ENCODE results near the gene CNIH1. TPM values are rescaled to one million over a fixed set of nuclear protein-coding genes. Genes with fewer than 3 reads are reported as not detected.
A peak's percentile ranks its signal among the peaks of the same experiment; 100 is the strongest.

CNIH1 gene
- total RNA-seq, 5 donors from 2014 or later (not counting 1 experiment from before 2014, with no cell fraction given) = 39.1 to 52.7 (median 42.1) TPM

DNA sequence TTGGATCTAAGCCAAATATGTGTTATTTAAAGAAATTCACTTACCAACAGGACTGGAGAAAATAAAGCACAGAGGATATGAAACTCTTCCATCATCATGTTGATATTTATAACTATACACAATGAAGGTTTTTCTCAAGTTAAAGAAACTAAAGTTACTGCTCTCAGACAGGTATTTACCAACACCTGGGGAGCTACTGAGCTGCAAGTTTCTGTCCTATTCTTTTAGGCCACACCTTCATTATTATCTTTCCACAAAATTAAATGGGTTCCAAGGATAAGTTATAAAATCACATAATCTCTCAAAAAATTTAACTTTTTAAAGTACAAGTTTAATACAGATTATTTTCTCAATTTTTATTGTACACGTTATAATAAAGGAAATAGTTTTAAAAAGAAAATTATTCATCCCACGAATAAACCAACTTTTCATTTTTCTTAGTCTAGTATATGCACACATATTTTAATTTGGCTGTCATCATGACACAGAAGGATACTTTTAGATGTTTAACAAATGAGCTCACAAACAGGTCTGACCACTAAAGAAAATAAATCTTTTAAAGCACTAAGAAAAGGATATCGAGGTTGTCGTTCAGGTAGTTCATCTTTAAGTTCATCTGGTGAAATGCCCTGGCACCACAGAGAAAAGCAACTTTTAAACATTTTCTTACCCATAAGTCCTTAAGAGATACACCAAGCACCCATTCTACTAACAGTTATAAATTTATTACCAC lies 39.8 kb upstream of the CNIH1 start:
- Histone ChIP-seq H3K9me3 (no peaks in the 10 kb centered on the region), H3K4me3 (ENCODE audit: control insufficient read depth in 1 of 2, extremely low read depth in 1 of 2, low read length in 1 of 2) (no peak overlapping the region), H3K36me3 (ENCODE audit: control insufficient read depth in 2 of 2, extremely low read depth in 1 of 2, insufficient read depth in 1 of 2, low read length in 1 of 2) (peaks cover 0 to 46% of the 10 kb centered on the region in 2 donors), H3K27ac (ENCODE audit: low read length) (no peak overlapping the region), H3K27me3 (replicated peaks in 1 of 2; ENCODE audit: control insufficient read depth in 2 of 2, extremely low read depth in 1 of 2, insufficient read depth in 2 of 2, low read length in 1 of 2) (no peaks in the 10 kb centered on the region), H3K4me1 (ENCODE audit: control insufficient read depth in 1 of 2, extremely low read depth in 1 of 2, insufficient read depth in 2 of 2, low read length in 2 of 2) (peaks cover 0 to 5% of the 10 kb centered on the region in 2 experiments)
- ATAC-seq (replicated peaks in 1 of 4) = no peak
- ChIA-PET POLR2A (no interaction called here), CTCF (interaction anchor here in 1 of 2 donors (0.5 kb wide), 1 partner anchor 211 kb away, joined by 13 read pairs; no protein-coding TSS in a partner anchor)
- Mint-ChIP-seq H3K9me3 (no peaks in the 10 kb centered on the region), H3K27me3 (no peaks in the 10 kb centered on the region), H3K4me1 (peaks cover 35 to 37% (median 37%) of the 10 kb centered on the region in 3 donors), H3K4me3 (no peak overlapping the region), H3K27ac (no peak overlapping the region), H3K36me3 (peaks cover 29% of the 10 kb centered on the region)
- 100% methylated on average over 2 of the region's 4 CpGs for WGBS (ENCODE audit: insufficient coverage)
- DNase-seq = no peak

DNA sequence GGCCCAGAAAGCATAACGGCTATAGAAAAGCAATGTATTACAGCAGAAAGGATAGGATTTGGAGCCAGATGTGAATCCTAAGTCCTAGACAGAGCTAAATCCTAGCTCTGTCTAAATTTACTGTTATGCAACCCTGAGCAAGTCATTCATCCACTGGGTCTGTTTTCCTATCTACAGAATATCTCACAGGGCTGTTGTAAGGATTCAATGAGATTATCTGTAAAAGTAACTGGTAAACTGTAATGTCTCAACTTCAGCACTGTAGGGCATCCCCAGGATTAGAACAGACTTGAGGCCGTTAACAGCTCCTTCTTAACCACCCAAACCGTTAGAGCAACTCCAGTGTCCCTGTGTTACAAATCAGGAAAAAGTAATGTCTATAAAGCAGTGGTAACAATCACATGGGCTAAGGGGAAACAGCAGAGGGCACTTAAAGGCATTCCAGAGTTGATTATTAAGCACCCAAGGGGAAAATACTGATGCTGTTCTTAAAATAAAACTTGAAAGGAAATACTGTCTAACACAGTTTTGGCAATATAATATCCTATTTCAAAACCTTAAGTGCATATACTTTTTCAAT lies 37.6 kb upstream of the CNIH1 start:
- ChIA-PET POLR2A (no interaction called here), CTCF (no interaction called here)
- no peak overlapping the region for H3K27ac ChIP-seq (ENCODE audit: low read length)
- Mint-ChIP-seq H3K4me3 (no peak overlapping the region), H3K27ac (no peak overlapping the region), H3K27me3 (no peaks in the 10 kb centered on the region), H3K36me3 (peaks cover 37% of the 10 kb centered on the region), H3K4me1 (peaks cover 14 to 21% (median 16%) of the 10 kb centered on the region in 3 donors), H3K9me3 (no peaks in the 10 kb centered on the region)
- peaks cover 0 to 51% of the 10 kb centered on the region in 2 donors for H3K36me3 ChIP-seq (ENCODE audit: control insufficient read depth in 2 of 2, extremely low read depth in 1 of 2, insufficient read depth in 1 of 2, low read length in 1 of 2)
- no peak overlapping the region for H3K4me3 ChIP-seq (ENCODE audit: control insufficient read depth in 1 of 2, extremely low read depth in 1 of 2, low read length in 1 of 2)
- ATAC-seq (replicated peaks in 1 of 4) (no peak), DNase-seq (no peak)
- whole genome bisulfite sequencing (ENCODE audit: insufficient coverage) = 100% methylated on average over 1 of the region's 3 CpGs
- H3K27me3 ChIP-seq (replicated peaks in 1 of 2; ENCODE audit: control insufficient read depth in 2 of 2, extremely low read depth in 1 of 2, insufficient read depth in 2 of 2, low read length in 1 of 2) = no peaks in the 10 kb centered on the region
- H3K4me1 ChIP-seq (ENCODE audit: control insufficient read depth in 1 of 2, extremely low read depth in 1 of 2, insufficient read depth in 2 of 2, low read length in 2 of 2) = peaks cover 0 to 2% of the 10 kb centered on the region in 2 experiments
- no peaks in the 10 kb centered on the region for H3K9me3 ChIP-seq

DNA sequence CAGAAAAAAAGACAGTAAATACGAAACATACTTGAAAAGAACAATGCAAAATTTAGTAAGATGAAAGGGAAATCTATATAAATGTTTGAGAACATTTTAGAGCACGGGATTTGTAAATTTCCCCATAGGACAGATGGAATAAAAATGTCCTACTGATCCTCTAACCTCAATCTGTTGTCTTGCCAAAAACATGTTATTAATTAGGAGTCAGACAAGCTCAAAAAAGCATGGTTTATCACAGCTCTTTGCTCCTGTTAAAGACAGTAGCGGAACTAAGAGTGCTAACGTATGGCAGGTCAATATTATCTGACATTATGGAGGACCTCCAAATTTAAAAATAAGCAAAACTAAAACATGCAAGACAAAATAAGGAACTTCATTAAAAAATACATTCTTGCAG lies 34.7 kb upstream of the CNIH1 start:
- Histone ChIP-seq H3K36me3 (ENCODE audit: control insufficient read depth in 2 of 2, extremely low read depth in 1 of 2, insufficient read depth in 1 of 2, low read length in 1 of 2) (peaks cover 0 to 37% of the 10 kb centered on the region in 2 donors), H3K4me3 (ENCODE audit: control insufficient read depth in 1 of 2, extremely low read depth in 1 of 2, low read length in 1 of 2) (no peak overlapping the region), H3K9me3 (no peaks in the 10 kb centered on the region), H3K27me3 (replicated peaks in 1 of 2; ENCODE audit: control insufficient read depth in 2 of 2, extremely low read depth in 1 of 2, insufficient read depth in 2 of 2, low read length in 1 of 2) (no peaks in the 10 kb centered on the region), H3K27ac (ENCODE audit: low read length) (no peak overlapping the region), H3K4me1 (ENCODE audit: control insufficient read depth in 1 of 2, extremely low read depth in 1 of 2, insufficient read depth in 2 of 2, low read length in 2 of 2) (no peaks in the 10 kb centered on the region)
- ATAC-seq (replicated peaks in 1 of 4) = no peak
- Mint-ChIP-seq H3K4me1 (peaks cover 2 to 7% (median 7%) of the 10 kb centered on the region in 3 donors), H3K27me3 (no peaks in the 10 kb centered on the region), H3K9me3 (no peaks in the 10 kb centered on the region), H3K4me3 (no peak overlapping the region), H3K36me3 (peaks cover 39% of the 10 kb centered on the region), H3K27ac (peak overlapping the region in 1 of 2 donors; percentile 5)
- CTCF ChIA-PET = no interaction called here
- DNase-seq = no peak
- WGBS (ENCODE audit: insufficient coverage) = no CpG with 5 or more reads among the region's 4 CpGs
- POLR2A ChIA-PET = no interaction called here

DNA sequence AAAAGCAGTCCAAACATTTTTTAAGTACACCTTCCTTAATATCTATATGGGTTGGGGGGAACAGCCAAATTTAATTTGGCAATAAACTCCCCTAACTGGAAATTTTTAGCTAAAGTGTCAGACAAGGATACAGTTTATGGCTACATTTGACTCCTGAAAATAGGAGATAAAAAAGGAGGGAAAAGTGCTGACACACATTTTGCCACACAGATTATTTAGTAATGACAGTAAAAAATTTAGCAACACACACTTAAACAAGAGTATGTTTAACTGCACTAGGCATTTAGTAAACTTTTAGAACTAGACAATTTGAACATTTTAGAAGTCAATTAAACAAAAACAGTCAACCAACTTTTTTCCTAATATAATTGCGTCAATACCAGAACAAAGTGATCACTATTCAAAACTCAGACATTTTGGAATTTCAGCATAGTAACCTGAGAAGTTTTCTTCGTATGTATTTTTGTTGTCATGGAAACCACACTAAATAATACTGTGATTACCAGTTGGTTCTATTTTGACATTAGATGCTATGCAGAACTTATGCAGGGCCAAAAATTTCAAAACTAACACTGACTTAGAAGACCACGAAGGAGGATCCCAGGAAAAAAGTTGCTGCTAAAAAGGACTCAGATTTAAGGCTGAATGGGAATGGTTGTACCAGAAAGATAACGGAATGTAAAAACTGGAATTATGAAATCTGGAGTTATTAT lies 34.2 kb upstream of the CNIH1 start:
- H3K27ac Mint-ChIP-seq = peak overlapping the region in 1 of 2 donors; percentile 5
- peaks cover 2 to 7% (median 5%) of the 10 kb centered on the region in 3 donors for H3K4me1 Mint-ChIP-seq
- CTCF ChIA-PET = no interaction called here
- Histone ChIP-seq H3K36me3 (ENCODE audit: control insufficient read depth in 2 of 2, extremely low read depth in 1 of 2, insufficient read depth in 1 of 2, low read length in 1 of 2) (peaks cover 0 to 37% of the 10 kb centered on the region in 2 donors), H3K27ac (ENCODE audit: low read length) (no peak overlapping the region), H3K4me1 (ENCODE audit: control insufficient read depth in 1 of 2, extremely low read depth in 1 of 2, insufficient read depth in 2 of 2, low read length in 2 of 2) (no peaks in the 10 kb centered on the region), H3K9me3 (no peaks in the 10 kb centered on the region), H3K27me3 (replicated peaks in 1 of 2; ENCODE audit: control insufficient read depth in 2 of 2, extremely low read depth in 1 of 2, insufficient read depth in 2 of 2, low read length in 1 of 2) (no peaks in the 10 kb centered on the region), H3K4me3 (ENCODE audit: control insufficient read depth in 1 of 2, extremely low read depth in 1 of 2, low read length in 1 of 2) (no peak overlapping the region)
- ATAC-seq (replicated peaks in 1 of 4) (no peak), DNase-seq (no peak)
- no CpG with 5 or more reads among the region's 4 CpGs for WGBS (ENCODE audit: insufficient coverage)
- H3K36me3 Mint-ChIP-seq = peaks cover 45% of the 10 kb centered on the region
- H3K27me3 Mint-ChIP-seq = no peaks in the 10 kb centered on the region
- H3K4me3 Mint-ChIP-seq = no peak overlapping the region
- POLR2A ChIA-PET = no interaction called here
- H3K9me3 Mint-ChIP-seq = no peaks in the 10 kb centered on the region

DNA sequence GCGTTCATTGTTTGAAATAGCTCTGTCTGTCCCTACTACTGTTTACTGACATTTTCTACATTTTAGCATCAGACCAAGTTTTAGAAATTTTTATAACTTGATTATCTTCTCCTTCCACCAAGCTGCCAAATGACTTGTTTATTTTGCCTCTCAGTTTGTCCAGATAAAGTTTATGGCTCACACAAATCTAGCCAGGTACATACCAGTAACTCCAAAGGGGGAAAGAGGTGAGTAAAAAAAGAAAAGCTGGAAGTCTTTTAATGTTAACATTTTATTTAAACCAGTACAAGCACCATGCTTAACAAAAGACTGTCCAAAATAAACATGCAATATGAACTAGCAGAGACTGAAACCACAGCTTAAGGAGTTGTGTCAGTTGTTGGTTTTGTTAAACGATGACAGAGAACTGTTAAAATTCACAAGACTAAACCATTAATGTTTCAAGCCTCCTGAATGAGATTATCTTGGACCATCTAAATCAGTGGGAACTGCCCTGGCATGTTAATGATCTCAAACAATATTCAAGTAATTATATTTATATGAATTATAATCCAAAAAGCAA lies 33.1 kb upstream of the CNIH1 start:
- 100% methylated on average over 1 of the region's 2 CpGs for WGBS (ENCODE audit: insufficient coverage)
- Mint-ChIP-seq H3K9me3 (no peaks in the 10 kb centered on the region), H3K36me3 (peaks cover 42% of the 10 kb centered on the region), H3K27me3 (no peaks in the 10 kb centered on the region), H3K27ac (no peak overlapping the region), H3K4me3 (no peak overlapping the region), H3K4me1 (peaks cover 2 to 7% (median 5%) of the 10 kb centered on the region in 3 donors)
- DNase-seq = no peak
- H3K9me3 ChIP-seq = no peaks in the 10 kb centered on the region
- ChIA-PET POLR2A (no interaction called here), CTCF (no interaction called here)
- no peaks in the 10 kb centered on the region for H3K4me1 ChIP-seq (ENCODE audit: control insufficient read depth in 1 of 2, extremely low read depth in 1 of 2, insufficient read depth in 2 of 2, low read length in 2 of 2)
- no peak overlapping the region for H3K4me3 ChIP-seq (ENCODE audit: control insufficient read depth in 1 of 2, extremely low read depth in 1 of 2, low read length in 1 of 2)
- no peak for ATAC-seq (replicated peaks in 1 of 4)
- H3K36me3 ChIP-seq (ENCODE audit: control insufficient read depth in 2 of 2, extremely low read depth in 1 of 2, insufficient read depth in 1 of 2, low read length in 1 of 2) = peaks cover 0 to 33% of the 10 kb centered on the region in 2 donors
- H3K27me3 ChIP-seq (replicated peaks in 1 of 2; ENCODE audit: control insufficient read depth in 2 of 2, extremely low read depth in 1 of 2, insufficient read depth in 2 of 2, low read length in 1 of 2) = no peaks in the 10 kb centered on the region
- no peak overlapping the region for H3K27ac ChIP-seq (ENCODE audit: low read length)

DNA sequence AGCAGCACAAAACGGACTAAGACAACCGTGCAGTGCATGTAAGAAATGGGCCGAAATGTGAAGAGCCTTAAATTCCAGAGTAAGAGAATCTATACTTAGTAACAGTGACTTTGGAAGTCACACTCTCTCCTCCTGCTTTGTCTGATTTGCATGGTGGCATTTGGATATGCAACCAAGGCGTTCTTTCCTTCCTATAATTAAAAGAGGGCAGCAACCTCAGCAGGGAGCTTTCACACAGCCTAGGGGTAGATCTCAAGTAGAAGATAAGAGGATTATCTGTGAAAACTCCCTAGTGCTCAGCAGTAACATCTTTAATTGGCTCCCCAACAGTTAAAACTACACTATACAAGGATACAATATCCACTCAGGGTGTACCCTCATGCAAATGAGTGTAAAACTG lies 31.1 kb upstream of the CNIH1 start:
- H3K36me3 Mint-ChIP-seq = peaks cover 52% of the 10 kb centered on the region

More for the DNA sequence above, 31.1 kb upstream of the CNIH1 start:
- Histone ChIP-seq H3K4me3 (ENCODE audit: control insufficient read depth in 1 of 2, extremely low read depth in 1 of 2, low read length in 1 of 2) (no peak overlapping the region), H3K4me1 (ENCODE audit: control insufficient read depth in 1 of 2, extremely low read depth in 1 of 2, insufficient read depth in 2 of 2, low read length in 2 of 2) (no peaks in the 10 kb centered on the region), H3K27me3 (replicated peaks in 1 of 2; ENCODE audit: control insufficient read depth in 2 of 2, extremely low read depth in 1 of 2, insufficient read depth in 2 of 2, low read length in 1 of 2) (no peaks in the 10 kb centered on the region), H3K36me3 (ENCODE audit: control insufficient read depth in 2 of 2, extremely low read depth in 1 of 2, insufficient read depth in 1 of 2, low read length in 1 of 2) (peaks cover 0 to 16% of the 10 kb centered on the region in 2 donors), H3K9me3 (no peaks in the 10 kb centered on the region), H3K27ac (ENCODE audit: low read length) (no peak overlapping the region)
- ATAC-seq (replicated peaks in 1 of 4) (no peak), DNase-seq (no peak)
- ChIA-PET CTCF (no interaction called here), POLR2A (interaction anchor here in 1 of 2 donors (0.6 kb wide), 1 partner anchor 813 kb away, joined by 3 read pairs; no protein-coding TSS in a partner anchor)
- H3K4me3 Mint-ChIP-seq = no peak overlapping the region
- H3K27ac Mint-ChIP-seq = no peak overlapping the region
- H3K4me1 Mint-ChIP-seq = peaks cover under 1 to 7% (median 4%) of the 10 kb centered on the region in 3 donors
- 100% methylated on average over 1 of the region's 4 CpGs for WGBS (ENCODE audit: insufficient coverage)
- peaks cover 0 to 13% (median 8%) of the 10 kb centered on the region in 3 donors for H3K9me3 Mint-ChIP-seq
- no peaks in the 10 kb centered on the region for H3K27me3 Mint-ChIP-seq

All from T-cell (primary cell).